Neural crest cell (in vitro differentiated cells): Measurements from ENCODE around the gene C11orf97. TPM values are rescaled to one million over a fixed set of nuclear protein-coding genes. Genes with fewer than 3 reads are reported as not detected.
"Not testable (repeated sequence)": the region's sequence is repeated elsewhere in the genome, so short reads cannot be mapped to it uniquely, and the experiment has no call there.

Experiments
- DNase-seq: peaks from one replicate; pipeline ENCODE4 v3.0.0; 2021; ENCODE audit warnings: low read depth, mixed read lengths, low spot score
- H3K27ac Mint-ChIP-seq: one replicate; pipeline ENCODE4 v1.8.0; 2021; ENCODE audit warnings: mild to moderate bottlenecking, mixed read lengths; ENCODE audit not compliant: unreplicated experiment
- H3K27me3 Mint-ChIP-seq: 2 replicates; pipeline ENCODE4 v1.8.0; 2021; ENCODE audit warnings: low read depth, mild to moderate bottlenecking, mixed read lengths
- H3K36me3 Mint-ChIP-seq: 2 replicates; pipeline ENCODE4 v1.8.0; 2021; ENCODE audit warnings: low read depth, mild to moderate bottlenecking, mixed read lengths
- H3K4me1 Mint-ChIP-seq: 2 replicates; pipeline ENCODE4 v1.8.0; 2021; ENCODE audit warnings: mixed read lengths
- H3K4me3 Mint-ChIP-seq: one replicate; pipeline ENCODE4 v1.8.0; 2021; ENCODE audit warnings: mild to moderate bottlenecking, mixed read lengths
- H3K9me3 Mint-ChIP-seq: 2 replicates; pipeline ENCODE4 v1.8.0; 2021; ENCODE audit warnings: mixed read lengths
- total RNA-seq: library from RNA; stranded (reverse); gene quantifications from 2 replicates; pipeline ENCODE4 v1.2.1, GENCODE V29; 2021
- TF ChIP-seq, protein P1 (sequence below): fragments of 200-600 bp; sonication (generic); conservative IDR thresholded peaks from 2 replicates; pipeline ENCODE4 v1.5.0; 2021; ENCODE audit warnings: antibody characterized with exemption, mild to moderate bottlenecking

Gene C11orf97
- total RNA-seq, 1 donor from 2014 or later: not detected

DNA sequence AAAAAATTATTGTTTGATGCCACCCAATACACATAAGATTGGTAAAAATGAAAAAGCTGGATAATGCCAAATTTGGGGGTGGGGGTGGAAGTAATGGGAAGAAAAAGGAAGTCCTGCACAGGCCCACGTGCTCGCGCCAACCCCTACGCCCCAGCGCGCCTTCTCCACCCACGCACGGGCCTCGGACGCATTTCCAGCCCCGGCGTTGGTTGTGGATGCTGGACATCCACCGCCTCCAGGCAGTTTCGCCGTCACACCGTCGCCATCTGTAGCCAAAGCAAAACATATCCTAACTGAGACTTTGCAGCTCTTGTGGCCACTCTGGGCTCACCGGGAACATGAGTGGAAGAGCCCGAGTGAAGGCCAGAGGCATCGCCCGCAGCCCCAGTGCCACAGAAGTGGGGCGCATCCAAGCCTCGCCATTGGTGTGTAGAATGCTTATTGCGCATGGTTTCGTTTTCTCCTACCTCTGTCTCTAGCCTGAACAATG lies 55.0 kb downstream of the C11orf97 start, which contains the start of gene PIWIL4:
PIWIL4 (plus strand) TSS at position 188 of the 490 bp plus-strand sequence; CDS start at position 339, 151 bp downstream.
- Mint-ChIP-seq H3K4me3 (no peak within 1 kb of the TSS), H3K4me1 (peaks cover 6% of the 10 kb centered on the region), H3K27me3 (no peaks in the 10 kb centered on the region), H3K36me3 (no peaks in the 10 kb centered on the region), H3K9me3 (no peaks in the 10 kb centered on the region), H3K27ac (no peak within 1 kb of the TSS)
- TF ChIP-seq, protein P1, sequence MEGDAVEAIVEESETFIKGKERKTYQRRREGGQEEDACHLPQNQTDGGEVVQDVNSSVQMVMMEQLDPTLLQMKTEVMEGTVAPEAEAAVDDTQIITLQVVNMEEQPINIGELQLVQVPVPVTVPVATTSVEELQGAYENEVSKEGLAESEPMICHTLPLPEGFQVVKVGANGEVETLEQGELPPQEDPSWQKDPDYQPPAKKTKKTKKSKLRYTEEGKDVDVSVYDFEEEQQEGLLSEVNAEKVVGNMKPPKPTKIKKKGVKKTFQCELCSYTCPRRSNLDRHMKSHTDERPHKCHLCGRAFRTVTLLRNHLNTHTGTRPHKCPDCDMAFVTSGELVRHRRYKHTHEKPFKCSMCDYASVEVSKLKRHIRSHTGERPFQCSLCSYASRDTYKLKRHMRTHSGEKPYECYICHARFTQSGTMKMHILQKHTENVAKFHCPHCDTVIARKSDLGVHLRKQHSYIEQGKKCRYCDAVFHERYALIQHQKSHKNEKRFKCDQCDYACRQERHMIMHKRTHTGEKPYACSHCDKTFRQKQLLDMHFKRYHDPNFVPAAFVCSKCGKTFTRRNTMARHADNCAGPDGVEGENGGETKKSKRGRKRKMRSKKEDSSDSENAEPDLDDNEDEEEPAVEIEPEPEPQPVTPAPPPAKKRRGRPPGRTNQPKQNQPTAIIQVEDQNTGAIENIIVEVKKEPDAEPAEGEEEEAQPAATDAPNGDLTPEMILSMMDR: no peak
- no peak for DNase-seq

DNA sequence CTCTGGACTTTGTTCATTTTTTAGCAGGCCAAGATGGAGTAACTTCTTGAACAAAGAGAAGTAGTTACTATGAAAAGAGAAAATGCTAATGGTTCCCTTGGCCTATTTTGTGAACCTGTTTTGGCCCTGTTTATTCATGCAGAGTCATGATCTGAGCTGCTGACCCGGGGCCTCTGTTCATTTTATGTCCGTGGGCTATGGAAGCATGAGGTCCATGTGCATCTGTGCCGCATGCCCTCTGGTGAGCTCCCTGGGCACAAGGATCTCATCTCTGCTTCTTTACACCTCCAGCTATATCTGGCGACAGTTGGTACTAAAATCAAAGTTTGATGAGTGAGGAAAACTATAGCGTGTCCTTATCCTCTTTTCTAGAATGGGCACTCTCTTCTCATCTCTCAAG lies 55.9 kb downstream of the C11orf97 start:
- Mint-ChIP-seq H3K27ac (no peak overlapping the region), H3K36me3 (no peaks in the 10 kb centered on the region), H3K4me3 (no peak overlapping the region), H3K4me1 (no peaks in the 10 kb centered on the region), H3K27me3 (no peaks in the 10 kb centered on the region), H3K9me3 (peaks cover 4% of the 10 kb centered on the region)
- no peak for DNase-seq
- TF ChIP-seq, protein P1: no peak

DNA sequence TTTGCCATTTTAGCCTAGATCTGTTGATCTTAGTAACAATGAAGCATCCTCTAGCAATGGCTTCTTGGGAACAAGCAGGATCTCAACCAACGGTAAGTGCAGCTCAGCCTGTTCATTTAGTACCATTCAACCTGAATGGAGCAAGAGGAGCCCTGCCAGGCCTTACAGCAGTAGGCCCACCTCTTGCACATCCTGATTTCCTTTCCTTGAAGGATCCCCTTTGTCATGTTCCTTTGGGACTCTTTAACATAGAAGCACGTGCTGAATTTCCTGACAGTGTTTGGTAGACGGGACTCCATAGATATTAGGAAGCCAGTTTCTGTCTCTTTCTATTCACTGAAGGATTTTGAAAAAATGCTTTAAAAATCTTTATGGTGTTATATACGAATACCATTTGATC lies 56.5 kb downstream of the C11orf97 start:
- Mint-ChIP-seq H3K27me3 (no peaks in the 10 kb centered on the region), H3K9me3 (peaks cover 4% of the 10 kb centered on the region), H3K4me3 (no peak overlapping the region), H3K27ac (no peak overlapping the region), H3K36me3 (no peaks in the 10 kb centered on the region), H3K4me1 (no peaks in the 10 kb centered on the region)
- no peak for DNase-seq
- TF ChIP-seq, protein P1: no peak

DNA sequence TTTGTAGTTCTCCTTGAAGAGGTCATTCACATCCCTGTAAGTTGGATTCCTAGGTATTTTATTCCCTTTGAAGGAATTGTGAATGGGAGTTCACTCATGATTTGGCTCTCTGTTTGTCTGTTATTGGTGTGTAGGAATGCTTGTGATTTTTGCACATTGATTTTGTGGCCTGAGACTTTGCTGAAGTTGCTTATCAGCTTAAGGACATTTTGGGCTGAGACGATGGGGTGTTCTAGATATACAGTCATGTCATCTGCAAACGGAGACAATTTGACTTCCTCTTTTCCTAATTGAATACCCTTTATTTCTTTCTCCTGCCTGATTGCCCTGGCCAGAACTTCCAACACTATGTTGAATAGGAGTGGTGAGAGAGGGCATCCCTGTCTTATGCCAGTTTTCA lies 60.7 kb downstream of the C11orf97 start:
- H3K36me3 Mint-ChIP-seq, DNase-seq, H3K4me1 Mint-ChIP-seq, H3K27ac Mint-ChIP-seq, H3K27me3 Mint-ChIP-seq, H3K9me3 Mint-ChIP-seq, H3K4me3 Mint-ChIP-seq: not testable (repeated sequence)

DNA sequence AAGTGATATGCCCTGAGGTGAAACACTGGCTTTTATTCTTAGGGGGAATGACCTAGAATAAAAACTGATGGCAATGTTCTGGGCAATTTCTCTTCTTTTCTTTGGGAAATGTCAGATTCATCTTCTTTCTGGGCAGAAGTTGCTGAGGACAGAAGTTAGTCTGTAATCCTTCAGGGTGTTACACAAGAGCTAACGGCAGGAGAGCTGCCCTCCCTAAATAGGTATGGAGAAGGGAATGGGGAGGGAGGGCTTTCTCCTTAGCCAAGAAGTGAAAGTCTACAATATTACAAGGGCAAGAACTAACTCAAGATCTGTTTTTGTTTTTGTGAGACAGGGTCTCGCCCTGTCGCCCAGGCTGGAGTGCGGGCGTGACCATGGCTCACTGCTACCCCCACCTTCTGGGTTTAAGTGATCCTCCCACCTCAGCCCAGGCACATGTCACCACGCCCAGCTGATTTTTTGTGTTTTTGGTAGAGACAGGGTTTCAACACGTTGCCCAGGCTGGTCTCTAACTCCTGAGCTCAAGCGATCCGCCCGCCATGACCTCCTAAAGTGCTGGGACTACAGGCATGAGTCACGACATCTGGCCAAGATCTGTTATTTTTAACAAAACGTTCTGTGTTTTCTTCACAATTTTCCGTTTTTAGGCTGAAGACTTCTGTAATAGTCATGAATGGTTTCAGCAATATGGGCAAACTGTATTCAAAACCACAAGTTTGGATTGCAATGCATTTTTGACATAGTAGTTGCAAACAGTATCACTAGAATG lies 62.1 kb downstream of the C11orf97 start:
- Mint-ChIP-seq H3K36me3 (no peaks in the 10 kb centered on the region), H3K27ac (no peak overlapping the region), H3K4me1 (no peaks in the 10 kb centered on the region), H3K4me3 (no peak overlapping the region), H3K27me3 (no peaks in the 10 kb centered on the region), H3K9me3 (peaks cover 4% of the 10 kb centered on the region)
- no peak for DNase-seq
- TF ChIP-seq, protein P1: no peak

DNA sequence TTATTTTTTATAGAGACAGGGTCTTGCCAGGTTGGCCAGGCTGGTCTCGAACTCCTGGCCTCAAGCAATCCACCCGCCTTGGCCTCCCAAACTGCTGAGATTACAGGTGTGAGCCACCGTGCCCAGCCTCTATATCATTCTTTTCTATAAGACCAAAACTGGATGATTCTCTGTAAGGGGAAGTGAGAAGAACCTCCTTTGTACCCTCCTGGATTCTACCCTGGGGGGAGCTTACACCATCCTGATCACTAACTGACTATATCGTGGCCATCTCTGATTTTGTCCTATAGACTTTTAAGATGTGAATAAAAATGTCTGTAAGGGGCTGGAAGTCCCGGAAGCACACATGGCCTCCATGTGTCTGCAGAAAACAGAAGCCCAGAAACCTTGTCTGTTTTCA lies 64.0 kb downstream of the C11orf97 start:
- TF ChIP-seq, protein P1: no peak
- Mint-ChIP-seq H3K27me3 (no peaks in the 10 kb centered on the region), H3K36me3 (no peaks in the 10 kb centered on the region), H3K9me3 (peaks cover 4% of the 10 kb centered on the region), H3K27ac (no peak overlapping the region), H3K4me3 (no peak overlapping the region), H3K4me1 (no peaks in the 10 kb centered on the region)
- no peak for DNase-seq
